ENCODE data around the gene RNASEH2A. TPM values are rescaled to one million over a fixed set of nuclear protein-coding genes. Genes with fewer than 3 reads are reported as not detected.

RNASEH2A gene
- total and polyA plus RNA-seq, 2 of the 13 experiments (the other 11 are each of a cell fraction or from before 2014, with no cell fraction given), result 25.1 to 35.8 TPM

- POLR2A ChIA-PET, result interaction anchor here (1.0 to 3.9 kb wide), 13 partner anchors 8 to 124 kb away, joined by 3 to 124 read pairs (median 15); partner anchors contain the start of genes DHPS, GCDH, GET3 and HOOK2
- H3K27me3 ChIP-seq (ENCODE audit: control insufficient read depth in 1 of 2, insufficient read depth in 2 of 2, low read length in 2 of 2), result no peaks in the 10 kb centered on the region
- no peaks in the 10 kb centered on the region for H3K9me3 ChIP-seq (ENCODE audit: low read length)
- intact Hi-C loops (cut with micrococcal nuclease; ENCODE audit: unreplicated experiment), result no loop called here
- FAIRE-seq (peak; percentile 71), ATAC-seq (peak; percentile 39), DNase-seq (ENCODE audit: low spot score) (peak; percentile 86)
- H3K4me2 ChIP-seq (ENCODE audit: low read depth, low read length), result peak overlapping the region; percentile 99
- no TSS peak for BruUV-seq (replicated peaks)
- H3K4me1 ChIP-seq (ENCODE audit: insufficient read depth, low read length), result peaks cover 42% of the 10 kb centered on the region
- 1% methylated on average over 9 of the region's 81 CpGs for WGBS (ENCODE audit: low lambda C conversion rate)
- 0 out of 5 replicates have a peak, but pooled peaks cover 0 to 1% of the 10 kb centered on the region in 2 experiments for H3K36me3 ChIP-seq (replicated peaks in 1 of 2; ENCODE audit: control insufficient read depth in 1 of 2, insufficient read depth in 2 of 2, low read length in 2 of 2)
- no peaks in the 10 kb centered on the region for H4K20me1 ChIP-seq (ENCODE audit: insufficient read depth, low read length)
- H3K9ac ChIP-seq (ENCODE audit: insufficient read depth, low read depth, low read length), result peak overlapping the region; percentile 89
- H3K79me2 ChIP-seq (ENCODE audit: insufficient read depth, low read length), result peaks cover 8% of the 10 kb centered on the region
- in situ Hi-C loops (cut with HindIII; ENCODE audit: extremely low pct_ligation_motif_present, low pct_unique_long_range_greater_than_20kb), result no loop called here
- CTCF ChIA-PET (ENCODE audit: low intra/inter-chr PET ratio, low total read pairs), result interaction anchor here (1.0 to 3.7 kb wide), 4 partner anchors 15 to 36 kb away, joined by 3 to 54 read pairs (median 4); partner anchors contain the start of gene HOOK2
- H2AFZ ChIP-seq (ENCODE audit: low read length), result no peak overlapping the region
- H3K4me3 ChIP-seq (replicated peaks in 1 of 3; ENCODE audit: insufficient read depth in 1 of 3, low read depth in 2 of 3, low read length in 3 of 3), result peak overlapping the region; percentile 77 to 87 (median 78)
- peak overlapping the region; percentile 81 for H3K27ac ChIP-seq (ENCODE audit: extremely low read length, insufficient read depth, low read length)
- no peak; the same call in 1 of the 2 replicates for TF ChIP-seq JDP2 (CRISPR knock-in tag; IDR thresholded peaks at IDR 0.05; ENCODE audit: borderline replicate concordance)
- peak; percentile 12 for TF ChIP-seq YY1 (IDR thresholded peaks at IDR 0.05; ENCODE audit: insufficient read depth, insufficient replicate concordance, low read depth, low read length)
- no peak for TF ChIP-seq ZNF737 (CRISPR knock-in tag; IDR thresholded peaks at IDR 0.05; ENCODE audit: borderline replicate concordance)
- TF ChIP-seq U2AF1 (optimal IDR thresholded peaks at IDR 0.05; ENCODE audit: low read depth, low read length), result peak; percentile 28
- TF ChIP-seq POLR2AphosphoS2 (IDR thresholded peaks at IDR 0.05; ENCODE audit: low read depth, low read length), result peak; percentile 90
- TF ChIP-seq SMAD1 (CRISPR knock-in tag; IDR thresholded peaks at IDR 0.05; ENCODE audit: borderline replicate concordance, low read depth), result no peak
- TF ChIP-seq ATAD3A (CRISPR knock-in tag; IDR thresholded peaks at IDR 0.05), result no peak
- TF ChIP-seq ZNF770 (CRISPR knock-in tag; IDR thresholded peaks at IDR 0.05), result no peak
- TF ChIP-seq SMAD9 (CRISPR knock-in tag; IDR thresholded peaks at IDR 0.05), result no peak
- TF ChIP-seq MYNN (CRISPR knock-in tag; IDR thresholded peaks at IDR 0.05; ENCODE audit: low read depth), result no peak
- no peak for TF ChIP-seq TOPORS (CRISPR knock-in tag; IDR thresholded peaks at IDR 0.05)
- peak; percentile 89 for TF ChIP-seq SP4 (CRISPR knock-in tag; IDR thresholded peaks at IDR 0.05)
- no peak for TF ChIP-seq ZNF20 (CRISPR knock-in tag; IDR thresholded peaks at IDR 0.05)
- TF ChIP-seq PBX3 (CRISPR knock-in tag; IDR thresholded peaks at IDR 0.05; ENCODE audit: borderline replicate concordance), result no peak
- TF ChIP-seq THYN1 (CRISPR knock-in tag; IDR thresholded peaks at IDR 0.05; ENCODE audit: borderline replicate concordance, low read depth), result no peak
- TF ChIP-seq GMEB1 (CRISPR knock-in tag; IDR thresholded peaks at IDR 0.05; ENCODE audit: borderline replicate concordance), result peak; percentile 57; the same call in 1 of the 2 replicates
- TF ChIP-seq ZNF792 (CRISPR knock-in tag; IDR thresholded peaks at IDR 0.05), result no peak
Observed at GRCh38 chr19:12793290-12794195, 12.8 kb upstream of the RNASEH2A start.
